GM12872 (cell line): ENCODE measurements around the gene SPATC1L.

Experiments
- CTCF ChIP-seq: IDR thresholded peaks from 3 replicates; pipeline ENCODE4 v1.5.1; 2011; ENCODE audit warnings: low read depth, mild to moderate bottlenecking, low read length, moderate library complexity; ENCODE audit not compliant: insufficient read depth

The SPATC1L gene

GRCh38 chr21:46207006-46207919 lies 23.0 kb upstream of the SPATC1L start:
- no peak for TF ChIP-seq CTCF

- no peak for TF ChIP-seq CTCF
These were observed 22.1 kb upstream of the SPATC1L start for GRCh38 chr21:46206163-46207005.

GRCh38 chr21:46205766-46206162 lies 21.5 kb upstream of the SPATC1L start:
- no peak for TF ChIP-seq CTCF

- TF ChIP-seq CTCF: no peak
These were observed 20.9 kb upstream of the SPATC1L start for GRCh38 chr21:46205166-46205565.

- no peak for TF ChIP-seq CTCF
These were observed 18.9 kb upstream of the SPATC1L start for GRCh38 chr21:46203203-46203600.

- no peak for TF ChIP-seq CTCF
These were observed 18.4 kb upstream of the SPATC1L start for GRCh38 chr21:46202592-46203202.
